DOHH2 (cell line): ENCODE results near the gene LRP1-AS.

Experiments used
- CTCF ChIP-seq: fragments of 200-600 bp; sonication (generic); IDR thresholded peaks from one replicate; pipeline ENCODE4 v1.5.1; 2014; ENCODE audit warnings: antibody characterized with exemption, mild to moderate bottlenecking, low read depth, low read length; ENCODE audit not compliant: poor library complexity, severe bottlenecking
- EZH2phosphoT487 ChIP-seq: fragments of 200-600 bp; sonication (generic); IDR thresholded peaks from 2 replicates; pipeline ENCODE4 v1.6.1; 2017; ENCODE audit warnings: borderline replicate concordance, mild to moderate bottlenecking, antibody characterized with exemption, low read length, moderate library complexity, mixed read lengths

GRCh38 chr12:57161491-57161890 is 14.1 kb upstream of the LRP1-AS start:
- TF ChIP-seq CTCF (no peak), EZH2phosphoT487 (no peak)
